Stimulated activated CD8-positive, alpha-beta memory T cell treated with anti-CD3 and anti-CD28 coated beads, Interleukin-15, amount 100 ng/mL, for 24 hours (primary cell): ENCODE data around the gene NOX1.

ENCODE experiments used
- DNase-seq: peaks from one replicate; pipeline ENCODE4 v3.0.0-alpha.2; 2020; ENCODE audit warnings: low read depth

NOX1 gene

GRCh38 chrX:100874325-100874724, at the start of gene NOX1:
Gene NOX1, minus strand, starts transcription at chrX:100874359. Its CDS starts 220 bp downstream, at chrX:100874139.
- DNase-seq: no peak

GRCh38 chrX:100915562-100915961, 41.4 kb upstream of the NOX1 start:
- no peak for DNase-seq

- DNase-seq: no peak
These were observed 39.0 kb upstream of the NOX1 start for GRCh38 chrX:100913111-100913510.

GRCh38 chrX:100911731-100912130, 37.6 kb upstream of the NOX1 start:
- DNase-seq: no peak

- no peak for DNase-seq
These were observed 31.5 kb upstream of the NOX1 start for GRCh38 chrX:100905620-100906019.

GRCh38 chrX:100904433-100904832, 30.3 kb upstream of the NOX1 start:
- DNase-seq: no peak

- DNase-seq: no peak
These were observed 21.4 kb upstream of the NOX1 start for GRCh38 chrX:100895365-100896075.

GRCh38 chrX:100883654-100884053, 9.5 kb upstream of the NOX1 start:
- no peak for DNase-seq

- no peak for DNase-seq
These were observed 6.2 kb upstream of the NOX1 start for GRCh38 chrX:100880368-100880767.

- DNase-seq: no peak
These were observed 2.3 kb downstream of the NOX1 start for GRCh38 chrX:100871594-100872560.

- DNase-seq: no peak
These were observed 3.6 kb downstream of the NOX1 start for GRCh38 chrX:100870527-100870926.

- DNase-seq: no peak
These were observed 5.9 kb downstream of the NOX1 start for GRCh38 chrX:100868273-100868672.

- no peak for DNase-seq
These were observed 9.3 kb downstream of the NOX1 start for GRCh38 chrX:100864657-100865391.

- DNase-seq: no peak
These were observed 10.8 kb downstream of the NOX1 start for GRCh38 chrX:100863326-100863864.

GRCh38 chrX:100852810-100853209, 21.3 kb downstream of the NOX1 start:
- DNase-seq: no peak

GRCh38 chrX:100850317-100850716, 23.8 kb downstream of the NOX1 start:
- no peak for DNase-seq

- DNase-seq: no peak
These were observed 42.8 kb downstream of the NOX1 start for GRCh38 chrX:100831219-100831946.

GRCh38 chrX:100830547-100830946, 43.6 kb downstream of the NOX1 start:
- no peak for DNase-seq

GRCh38 chrX:100830143-100830542, 44.0 kb downstream of the NOX1 start:
- DNase-seq: no peak

- no peak for DNase-seq
These were observed 44.4 kb downstream of the NOX1 start for GRCh38 chrX:100829730-100830129.
